Limb (tissue), 2 donors: ENCODE results near the gene COL8A1.
A peak's percentile ranks its signal among the peaks of the same experiment; 100 is the strongest.

Source experiments
- DNase-seq, 2 donors: peaks; one replicate each; pipeline ENCODE4 v3.0.0-alpha.2; 2016; ENCODE audit errors: extremely low spot score in 2 of 2

COL8A1 gene

DNA sequence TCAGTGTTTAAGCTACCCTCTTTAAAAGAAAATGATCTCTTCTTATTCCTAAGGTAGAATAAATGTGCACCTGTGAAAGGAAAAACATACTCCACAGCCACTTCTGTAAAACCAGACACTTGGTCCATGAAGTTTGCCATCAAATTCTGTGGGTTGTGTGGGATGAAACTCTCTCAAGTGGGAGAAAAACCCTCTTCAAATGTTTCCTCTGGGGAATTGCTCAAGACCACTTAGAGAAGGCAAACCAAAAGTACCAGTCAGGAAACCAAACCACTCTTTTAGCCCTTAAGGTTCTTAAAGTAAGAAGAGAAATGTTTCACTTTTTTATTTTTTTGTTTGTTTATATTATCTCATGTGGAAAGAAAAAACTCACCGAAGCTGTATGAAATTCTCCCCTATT lies 1.2 kb downstream of the COL8A1 start:
- no peak for DNase-seq

GRCh38 chr3:99640214-99640851 lies 1.9 kb downstream of the COL8A1 start:
- no peak for DNase-seq

DNA sequence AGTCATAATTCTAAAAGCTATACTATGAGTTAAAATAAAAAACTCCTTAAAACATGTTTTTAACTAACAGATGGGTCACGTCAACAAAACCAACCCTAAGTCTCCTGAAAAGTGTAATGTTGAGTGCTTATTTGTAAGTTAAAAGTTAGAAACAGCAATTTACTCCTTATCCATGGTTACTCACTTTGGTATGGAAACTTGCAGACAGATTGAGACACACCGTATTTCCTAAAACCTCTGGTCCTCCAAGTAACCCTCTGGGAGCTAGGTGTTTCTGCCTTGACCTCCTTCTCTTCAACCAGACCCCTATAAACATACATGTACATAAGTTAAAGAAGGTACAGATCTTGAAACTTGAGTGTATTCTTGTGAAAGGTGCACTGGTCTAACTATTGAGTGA lies 3.1 kb downstream of the COL8A1 start:
- DNase-seq, result no peak

DNA sequence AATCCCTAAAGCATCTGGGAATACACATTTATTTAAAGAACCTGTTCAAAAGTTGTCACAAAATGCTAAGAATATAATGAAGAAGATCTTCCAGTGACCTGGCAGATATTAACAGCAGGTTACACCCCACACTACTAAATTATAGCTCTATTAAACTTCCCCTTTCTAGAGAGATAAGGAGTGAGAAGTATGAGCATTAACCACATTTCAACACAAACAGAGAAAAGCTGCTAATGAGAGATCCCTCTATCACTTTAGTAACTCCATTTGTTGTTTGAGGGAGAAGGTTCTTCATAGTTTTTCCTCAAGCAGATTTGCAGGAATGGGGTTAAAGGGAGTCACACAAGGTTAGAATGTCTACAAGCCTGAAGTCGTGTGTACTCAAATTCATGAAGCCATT lies 3.6 kb downstream of the COL8A1 start:
- no peak for DNase-seq

GRCh38 chr3:99644017-99644416 lies 5.6 kb downstream of the COL8A1 start:
- no peak for DNase-seq

- peak in 1 of 2 donors; percentile 26 for DNase-seq
These were observed 6.4 kb downstream of the COL8A1 start for GRCh38 chr3:99644746-99645145.

GRCh38 chr3:99645277-99646106 lies 7.1 kb downstream of the COL8A1 start:
- peak in 1 of 2 donors; percentile 27 for DNase-seq

DNA sequence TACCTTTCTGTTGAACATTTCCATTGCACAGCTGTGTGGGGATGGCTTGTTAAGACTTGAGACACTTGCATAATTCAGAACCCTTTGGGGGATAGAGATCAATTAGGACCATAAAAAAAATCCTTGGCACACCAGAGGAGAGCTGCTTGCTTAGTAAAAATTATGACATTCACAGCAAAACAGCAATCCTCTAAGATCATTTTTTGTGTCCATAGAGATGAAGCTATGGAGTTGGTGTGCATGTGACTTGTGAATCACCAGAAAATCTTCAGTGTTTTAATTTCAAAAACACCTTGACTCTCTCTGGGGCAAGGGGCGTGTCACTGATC lies 7.7 kb downstream of the COL8A1 start:
- DNase-seq, result no peak

- DNase-seq, result no peak
These were observed 8.7 kb downstream of the COL8A1 start for GRCh38 chr3:99647081-99647480.

- no peak for DNase-seq
These were observed 9.7 kb downstream of the COL8A1 start for GRCh38 chr3:99648101-99648500.

GRCh38 chr3:99648516-99648915 lies 10.1 kb downstream of the COL8A1 start:
- peak in 1 of 2 donors; percentile 28 for DNase-seq

- DNase-seq, result no peak
These were observed 13.1 kb downstream of the COL8A1 start for GRCh38 chr3:99651531-99651930.

DNA sequence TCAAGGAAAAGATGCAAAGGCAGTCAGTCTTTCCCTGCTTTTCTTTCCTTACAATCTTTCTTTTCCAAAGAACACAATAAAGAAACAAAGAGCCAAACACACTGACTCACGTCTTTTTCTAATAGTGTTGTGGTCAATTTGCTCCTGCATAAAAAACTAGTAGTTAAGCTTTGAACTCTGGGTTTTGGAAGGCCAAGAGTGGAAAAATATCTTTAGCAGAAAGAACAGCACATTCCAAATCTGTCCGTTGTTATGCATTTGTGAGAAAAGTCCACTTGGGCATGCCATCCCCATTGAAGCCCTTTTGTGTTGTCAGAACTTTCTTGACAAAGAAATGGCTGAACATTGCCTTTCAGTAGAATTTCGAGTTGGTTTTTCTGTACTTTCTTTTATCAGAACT lies 18.2 kb downstream of the COL8A1 start:
- no peak for DNase-seq

GRCh38 chr3:99658274-99658673 lies 19.9 kb downstream of the COL8A1 start:
- DNase-seq, result no peak

GRCh38 chr3:99659032-99659431 lies 20.6 kb downstream of the COL8A1 start:
- no peak for DNase-seq

- no peak for DNase-seq
These were observed 21.6 kb downstream of the COL8A1 start for GRCh38 chr3:99659951-99660350.

DNA sequence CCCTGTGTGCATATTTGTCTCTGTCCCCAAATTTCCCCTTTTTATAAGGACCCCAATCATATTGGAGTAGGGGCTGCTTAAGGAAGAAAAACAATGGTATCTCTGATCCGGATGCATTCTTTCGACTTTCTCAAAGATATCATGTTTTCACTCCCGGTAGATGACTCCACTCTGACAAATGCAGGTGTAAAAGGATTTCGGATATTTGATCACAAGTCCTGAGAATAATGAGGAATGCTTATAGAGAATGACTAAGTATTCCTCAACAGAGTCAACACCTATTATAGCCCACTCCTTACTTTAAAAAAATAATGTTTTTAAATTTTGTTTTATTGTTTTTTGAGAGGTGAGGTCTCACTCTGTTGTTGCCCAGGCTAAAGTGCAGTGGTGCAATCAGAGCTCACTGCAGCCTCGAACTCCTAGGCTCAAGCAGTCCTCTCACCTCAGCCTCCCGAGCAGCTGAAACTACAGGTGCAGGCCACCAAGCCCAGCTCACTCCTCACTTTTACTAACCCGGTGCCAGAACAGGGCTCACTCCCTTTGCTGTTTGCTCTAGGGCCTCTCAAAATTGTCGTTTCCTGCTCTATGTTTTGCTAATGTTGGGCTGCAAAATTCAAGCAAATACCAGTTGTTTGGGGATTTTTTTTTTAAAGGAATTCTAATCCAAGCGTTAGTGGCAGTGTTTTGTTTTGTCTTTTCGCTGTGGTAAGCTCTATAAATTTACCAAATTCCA lies 24.6 kb downstream of the COL8A1 start:
- no peak for DNase-seq

GRCh38 chr3:99663977-99664376 lies 25.6 kb downstream of the COL8A1 start:
- no peak for DNase-seq

GRCh38 chr3:99665017-99665416 lies 26.6 kb downstream of the COL8A1 start:
- DNase-seq, result no peak

DNA sequence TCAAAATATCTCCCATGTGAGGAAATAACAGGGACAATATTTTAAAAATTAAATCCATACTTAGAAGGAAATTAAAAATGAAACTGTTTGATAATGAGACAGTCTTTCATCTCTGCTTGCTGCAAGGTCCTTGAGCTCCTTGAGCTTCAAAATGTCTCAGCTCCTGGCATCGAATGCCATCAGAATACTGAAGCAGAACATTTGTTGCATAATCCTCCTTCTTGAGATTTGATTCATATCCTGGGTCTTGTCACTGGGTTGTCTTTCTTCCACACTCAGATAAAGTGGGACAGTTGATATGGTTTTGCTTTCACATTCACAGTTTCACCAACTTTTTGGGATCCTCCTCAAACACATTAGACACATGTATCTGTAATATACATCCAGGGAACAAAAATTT lies 27.8 kb downstream of the COL8A1 start:
- no peak for DNase-seq

GRCh38 chr3:99668044-99668443 lies 29.6 kb downstream of the COL8A1 start:
- DNase-seq, result no peak

DNA sequence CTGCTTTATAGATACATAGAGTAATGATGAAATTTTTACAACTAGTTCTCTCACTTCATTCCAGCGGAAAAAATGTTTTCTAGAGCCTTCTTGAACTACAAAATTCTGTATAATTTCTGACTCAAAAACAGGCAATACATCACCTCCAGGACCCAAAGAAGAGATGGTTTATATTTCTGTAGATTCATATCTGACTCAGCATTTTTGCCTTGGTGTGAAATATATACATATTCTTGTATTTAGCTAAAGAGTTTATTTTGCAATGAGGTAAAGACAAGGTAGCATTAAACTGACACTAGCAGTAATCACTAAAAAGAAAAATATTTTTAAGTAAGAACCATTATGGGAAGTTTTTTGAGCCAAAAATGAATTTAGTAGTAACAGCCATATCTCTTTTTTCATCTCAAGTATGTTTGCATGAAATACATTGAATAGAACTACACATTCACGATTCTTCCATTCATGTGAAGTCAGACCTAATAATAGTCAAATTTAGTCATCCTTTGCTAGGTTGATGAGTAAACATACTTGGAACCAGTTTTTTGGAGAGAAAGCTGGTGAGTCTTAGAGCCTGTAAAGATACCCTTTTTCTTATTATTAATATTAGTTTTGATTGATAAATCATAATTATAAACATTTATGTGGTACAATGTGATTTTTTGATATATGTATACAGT lies 31.6 kb downstream of the COL8A1 start:
- no peak for DNase-seq
